Endothelial cell of umbilical vein (primary cell): ENCODE data around the gene ETNK1.

Experiments used
- CTCF ChIP-seq, 2 donors: IDR thresholded peaks; 1 replicate in 1 of 2; 2 replicates in 1 of 2; pipeline ENCODE4 v1.5.1; 2011; ENCODE audit warnings: low read length in 2 of 2, mild to moderate bottlenecking in 2 of 2, moderate library complexity in 2 of 2, control low read depth in 1 of 2, inconsistent platforms in 1 of 2, low read depth in 1 of 2; ENCODE audit not compliant: insufficient read depth in 1 of 2; ENCODE audit errors: extremely low read depth in 1 of 2
- EZH2 ChIP-seq: IDR thresholded peaks from 2 replicates; pipeline ENCODE4 v1.6.1; 2012; ENCODE audit warnings: borderline replicate concordance, low read depth, mild to moderate bottlenecking, moderate library complexity, low read length, inconsistent platforms; ENCODE audit not compliant: severe bottlenecking
- FOS ChIP-seq: IDR thresholded peaks from 2 replicates; pipeline ENCODE4 v1.6.1; 2011; ENCODE audit warnings: mild to moderate bottlenecking, low read length, moderate library complexity, borderline replicate concordance; ENCODE audit not compliant: insufficient read depth
- JUN ChIP-seq: IDR thresholded peaks from 2 replicates; pipeline ENCODE4 v1.6.1; 2011; ENCODE audit warnings: borderline replicate concordance, low read depth; ENCODE audit not compliant: insufficient read length, insufficient read depth
- MAX ChIP-seq: IDR thresholded peaks from 2 replicates; pipeline ENCODE4 v1.6.1; 2011; ENCODE audit not compliant: insufficient read depth, insufficient read length
- MYC ChIP-seq: IDR thresholded peaks from one replicate; pipeline ENCODE4 v1.6.1; 2011; ENCODE audit warnings: mild to moderate bottlenecking, low read depth, low read length
- POLR2A ChIP-seq: IDR thresholded peaks from 2 replicates; pipeline ENCODE4 v1.6.1; 2012; ENCODE audit warnings: low read depth, mild to moderate bottlenecking, control low read depth, low read length
- POLR2AphosphoS5 ChIP-seq: IDR thresholded peaks from 2 replicates; pipeline ENCODE4 v1.6.1; 2012; ENCODE audit warnings: low read depth, mild to moderate bottlenecking, control low read depth, low read length, moderate library complexity; ENCODE audit not compliant: insufficient read depth

GRCh38 chr12:22686193-22686592 lies 61.2 kb downstream of the ETNK1 start:
- TF ChIP-seq POLR2A (no peak), CTCF (IDR thresholded peaks at IDR 0.05; ENCODE audit: extremely low read depth in 1 of 2, insufficient read depth in 1 of 2, low read depth in 1 of 2, low read length in 2 of 2) (no peak), EZH2 (no peak), MAX (no peak), MYC (no peak), POLR2AphosphoS5 (no peak), JUN (no peak), FOS (no peak)
